CD4-positive, alpha-beta T cell treated with Interleukin-1 beta for 1 hour (primary cell): ENCODE results near the gene ARL17A.
"Not testable (repeated sequence)": the region's sequence is repeated elsewhere in the genome, so short reads cannot be mapped to it uniquely, and the experiment has no call there.

Experiments used
- DNase-seq, 2 donors: peaks; one replicate each; pipeline ENCODE4 v3.0.0-alpha.2; 2020 to 2022

Gene ARL17A

GRCh38 chr17:46579083-46580075 lies at the start of gene ARL17A:
ARL17A (minus strand) TSS chr17:46579691; CDS start chr17:46576322, 3,369 bp downstream.
- DNase-seq = peak; percentile 93 to 95

- DNase-seq = not testable (repeated sequence)
Measured at GRCh38 chr17:46628753-46629436, 49.4 kb upstream of the ARL17A start.

- DNase-seq = not testable (repeated sequence)
Measured at GRCh38 chr17:46627452-46627851, 48.0 kb upstream of the ARL17A start.

- not testable (repeated sequence) for DNase-seq
Measured at GRCh38 chr17:46624726-46625125, 45.2 kb upstream of the ARL17A start.

- not testable (repeated sequence) for DNase-seq
Measured at GRCh38 chr17:46623790-46624189, 44.3 kb upstream of the ARL17A start.

GRCh38 chr17:46618975-46619374 lies 39.5 kb upstream of the ARL17A start:
- DNase-seq = not testable (repeated sequence)

- not testable (repeated sequence) for DNase-seq
Measured at GRCh38 chr17:46617121-46617520, 37.6 kb upstream of the ARL17A start.

GRCh38 chr17:46613876-46614275 lies 34.4 kb upstream of the ARL17A start:
- not testable (repeated sequence) for DNase-seq

- DNase-seq = not testable (repeated sequence)
Measured at GRCh38 chr17:46611304-46611703, 31.8 kb upstream of the ARL17A start.

GRCh38 chr17:46603125-46603524 lies 23.6 kb upstream of the ARL17A start:
- not testable (repeated sequence) for DNase-seq

GRCh38 chr17:46600767-46601166 lies 21.3 kb upstream of the ARL17A start:
- DNase-seq = not testable (repeated sequence)

- not testable (repeated sequence) for DNase-seq
Measured at GRCh38 chr17:46598344-46598931, 18.9 kb upstream of the ARL17A start.

GRCh38 chr17:46591332-46591731 lies 11.8 kb upstream of the ARL17A start:
- DNase-seq = not testable (repeated sequence)

GRCh38 chr17:46590157-46591146 lies 11.0 kb upstream of the ARL17A start, which contains the start of gene NSF:
NSF (plus strand) TSS chr17:46590669; CDS start chr17:46590776, 107 bp downstream.
- DNase-seq = not testable (repeated sequence)

- DNase-seq = not testable (repeated sequence)
Measured at GRCh38 chr17:46585444-46585843, 6.0 kb upstream of the ARL17A start.

- not testable (repeated sequence) for DNase-seq
Measured at GRCh38 chr17:46580082-46580481, 591 bp upstream of the ARL17A start.

GRCh38 chr17:46571796-46572195 lies 7.7 kb downstream of the ARL17A start:
- not testable (repeated sequence) for DNase-seq

GRCh38 chr17:46566980-46567379 lies 12.5 kb downstream of the ARL17A start:
- not testable (repeated sequence) for DNase-seq

- not testable (repeated sequence) for DNase-seq
Measured at GRCh38 chr17:46566284-46566683, 13.2 kb downstream of the ARL17A start.

- not testable (repeated sequence) for DNase-seq
Measured at GRCh38 chr17:46560048-46560447, 19.4 kb downstream of the ARL17A start.

GRCh38 chr17:46559155-46559554 lies 20.3 kb downstream of the ARL17A start:
- DNase-seq = not testable (repeated sequence)

- not testable (repeated sequence) for DNase-seq
Measured at GRCh38 chr17:46548607-46549006, 30.9 kb downstream of the ARL17A start.
